PFSK-1 (cell line): Measurements from ENCODE around the gene MAT2A.
A peak's percentile ranks its signal among the peaks of the same experiment; 100 is the strongest.

Experiments used
- FOXP2 ChIP-seq: optimal IDR thresholded peaks from 2 replicates; pipeline ENCODE3; 2011; ENCODE audit warnings: borderline replicate concordance, control low read depth, inconsistent platforms; ENCODE audit not compliant: insufficient read depth; ENCODE audit errors: extremely low read length, extremely low read depth
- POLR2AphosphoS5 ChIP-seq: IDR thresholded peaks from 2 replicates; pipeline ENCODE4 v1.6.1; 2012; ENCODE audit warnings: low read depth, mild to moderate bottlenecking, control low read depth, low read length, moderate library complexity
- REST ChIP-seq, 2 experiments: IDR thresholded peaks; 2 replicates each; pipeline versions ENCODE4 v1.6.1 to v1.8.0; 2011 to 2012; ENCODE audit warnings: low read depth in 2 of 2, low read length in 2 of 2, control low read depth in 1 of 2, inconsistent platforms in 1 of 2, mild to moderate bottlenecking in 1 of 2, moderate library complexity in 1 of 2; ENCODE audit not compliant: insufficient read depth in 1 of 2
- SIN3A ChIP-seq: IDR thresholded peaks from 2 replicates; pipeline ENCODE4 v1.6.1; 2012; ENCODE audit warnings: mild to moderate bottlenecking, low read length, moderate library complexity, borderline replicate concordance; ENCODE audit not compliant: insufficient read depth
- TAF1 ChIP-seq: IDR thresholded peaks from 2 replicates; pipeline ENCODE4 v1.6.1; 2012; ENCODE audit warnings: low read length, control low read depth, borderline replicate concordance; ENCODE audit not compliant: insufficient read depth

Gene MAT2A

GRCh38 chr2:85504778-85505261, 34.1 kb upstream of the MAT2A start:
- TF ChIP-seq TAF1 (peak; percentile 53; the same call in 1 of the 2 replicates), REST (IDR thresholded peaks at IDR 0.05; ENCODE audit: insufficient read depth in 1 of 2, low read depth in 2 of 2, low read length in 2 of 2) (peak in 1 of 2 experiments; percentile 66; a peak in 2 of 4 replicates), POLR2AphosphoS5 (no peak), SIN3A (peak; percentile 88; the same call in 1 of the 2 replicates), FOXP2 (peak; percentile 83)

GRCh38 chr2:85505551-85506238, 33.3 kb upstream of the MAT2A start:
- no peak for TF ChIP-seq REST (IDR thresholded peaks at IDR 0.05; ENCODE audit: insufficient read depth in 1 of 2, low read depth in 2 of 2, low read length in 2 of 2)
- no peak for TF ChIP-seq SIN3A
- no peak for TF ChIP-seq POLR2AphosphoS5
- no peak for TF ChIP-seq TAF1
- no peak for TF ChIP-seq FOXP2

GRCh38 chr2:85506768-85507181, 32.2 kb upstream of the MAT2A start:
- TF ChIP-seq SIN3A (no peak), REST (IDR thresholded peaks at IDR 0.05; ENCODE audit: insufficient read depth in 1 of 2, low read depth in 2 of 2, low read length in 2 of 2) (no peak), FOXP2 (no peak), TAF1 (no peak), POLR2AphosphoS5 (no peak)

- no peak for TF ChIP-seq FOXP2
- TF ChIP-seq POLR2AphosphoS5: no peak
- TF ChIP-seq REST (IDR thresholded peaks at IDR 0.05; ENCODE audit: insufficient read depth in 1 of 2, low read depth in 2 of 2, low read length in 2 of 2): no peak
- TF ChIP-seq TAF1: no peak
- no peak for TF ChIP-seq SIN3A
Measured at GRCh38 chr2:85511008-85511811, 27.8 kb upstream of the MAT2A start.
